Measurements from ENCODE around the gene ITGA5. TPM values are rescaled to one million over a fixed set of nuclear protein-coding genes. Genes with fewer than 3 reads are reported as not detected.

ITGA5 gene
- 112 and 143 TPM in 2 replicates for total RNA-seq

GRCh38 chr12:54419088-54419887 lies at the start of gene ITGA5:
Gene ITGA5 (minus strand): TSS chr12:54419266. CDS start chr12:54419198, 68 bp downstream.
- DNase-seq (ENCODE audit: low read depth): peak; percentile 49

DNA sequence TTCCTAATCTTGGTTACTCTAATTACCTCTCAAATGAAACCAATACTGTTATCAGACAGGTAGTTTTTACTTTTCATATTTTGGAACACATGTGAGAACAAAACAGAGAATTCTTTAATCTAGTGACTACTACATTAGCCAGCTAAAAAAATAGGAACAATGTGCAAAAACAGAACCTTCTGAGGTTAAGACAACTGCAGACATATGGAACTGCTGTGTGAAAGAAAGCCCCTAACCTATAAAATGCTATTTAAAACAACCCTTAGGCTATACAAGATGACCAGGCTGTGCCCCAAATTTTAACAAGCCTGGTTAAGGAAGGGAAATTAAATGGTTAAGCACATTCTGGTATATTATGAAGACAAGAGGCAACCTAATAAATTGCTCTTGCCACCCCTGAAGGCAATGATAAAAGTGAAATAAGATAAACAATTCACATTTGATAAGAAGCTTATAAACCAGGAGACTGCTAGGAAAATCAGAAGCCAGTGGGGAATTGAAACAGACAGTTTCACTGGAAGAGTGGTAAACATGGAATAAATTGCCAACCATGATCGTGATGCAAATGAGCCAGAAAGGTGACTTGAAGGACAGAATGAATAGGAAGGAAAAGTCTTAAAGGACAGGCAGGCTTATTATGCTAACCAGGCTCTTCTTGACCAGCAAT lies 46.9 kb upstream of the ITGA5 start:
- DNase-seq (ENCODE audit: low read depth): no peak

DNA sequence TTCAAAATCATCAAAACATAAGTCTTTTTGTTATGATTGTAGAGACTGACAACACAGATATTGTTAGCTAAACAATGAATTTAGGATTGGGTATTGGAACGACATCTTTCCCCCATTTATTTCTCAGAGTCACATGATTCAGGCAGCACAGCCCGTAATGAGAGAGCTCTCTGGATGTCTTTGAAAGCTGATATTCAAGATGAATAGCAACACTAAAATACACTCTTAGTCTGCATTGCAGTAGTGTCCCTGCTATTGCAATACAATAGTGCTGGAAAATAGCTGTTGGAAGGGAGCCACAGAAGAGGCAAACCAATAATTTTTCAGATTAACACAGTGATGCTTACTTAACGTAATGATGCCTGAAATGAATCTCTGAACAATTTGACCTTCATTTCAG lies 44.4 kb upstream of the ITGA5 start:
- DNase-seq (ENCODE audit: low read depth): no peak

- peak; percentile 42 for DNase-seq (ENCODE audit: low read depth)
Measured at GRCh38 chr12:54463034-54463433, 44.0 kb upstream of the ITGA5 start.

GRCh38 chr12:54460317-54460923 lies 41.4 kb upstream of the ITGA5 start:
- DNase-seq (ENCODE audit: low read depth): no peak

GRCh38 chr12:54459355-54459754 lies 40.3 kb upstream of the ITGA5 start:
- no peak for DNase-seq (ENCODE audit: low read depth)

GRCh38 chr12:54455760-54456469 lies 36.8 kb upstream of the ITGA5 start:
- DNase-seq (ENCODE audit: low read depth): no peak

- no peak for DNase-seq (ENCODE audit: low read depth)
Measured at GRCh38 chr12:54452628-54453027, 33.6 kb upstream of the ITGA5 start.

DNA sequence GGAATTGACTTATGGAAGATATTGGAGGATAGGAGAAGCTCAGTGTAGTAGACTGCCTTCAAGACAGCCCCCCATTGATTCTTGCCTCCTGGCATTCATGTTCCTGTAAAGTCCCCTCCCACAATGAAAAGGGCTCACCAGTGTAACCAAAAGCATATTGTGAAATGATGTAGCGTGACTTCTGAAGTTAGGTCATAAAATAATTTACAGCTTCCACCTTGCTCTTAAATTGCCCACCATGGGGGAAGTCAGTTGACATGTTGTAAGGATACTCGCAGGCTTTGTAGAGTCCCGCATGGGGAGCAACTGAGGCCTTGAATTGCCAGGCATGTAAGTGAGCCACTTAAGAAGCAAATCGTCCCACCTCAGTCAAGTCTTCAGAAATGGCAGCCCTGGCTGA lies 29.3 kb upstream of the ITGA5 start:
- DNase-seq (ENCODE audit: low read depth): no peak

DNA sequence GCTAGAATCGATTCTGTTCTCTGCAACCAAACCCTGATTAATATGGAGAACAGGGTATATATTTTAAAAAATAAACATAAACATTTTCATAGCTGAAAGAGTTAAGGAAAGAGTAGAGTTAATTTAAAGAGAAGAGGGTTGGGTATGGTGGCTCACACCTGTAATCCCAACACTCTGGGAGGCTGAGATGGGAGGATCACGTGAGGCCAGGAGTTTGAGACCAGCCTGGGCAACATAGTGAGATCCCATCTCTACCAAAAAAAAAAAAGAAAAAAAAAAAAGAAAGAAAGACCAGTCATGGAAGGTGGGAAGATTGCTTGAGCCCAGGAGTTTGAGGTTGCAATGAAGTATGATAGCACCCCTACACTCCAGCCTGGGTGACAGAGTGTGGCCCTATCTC lies 28.9 kb upstream of the ITGA5 start:
- no peak for DNase-seq (ENCODE audit: low read depth)

DNA sequence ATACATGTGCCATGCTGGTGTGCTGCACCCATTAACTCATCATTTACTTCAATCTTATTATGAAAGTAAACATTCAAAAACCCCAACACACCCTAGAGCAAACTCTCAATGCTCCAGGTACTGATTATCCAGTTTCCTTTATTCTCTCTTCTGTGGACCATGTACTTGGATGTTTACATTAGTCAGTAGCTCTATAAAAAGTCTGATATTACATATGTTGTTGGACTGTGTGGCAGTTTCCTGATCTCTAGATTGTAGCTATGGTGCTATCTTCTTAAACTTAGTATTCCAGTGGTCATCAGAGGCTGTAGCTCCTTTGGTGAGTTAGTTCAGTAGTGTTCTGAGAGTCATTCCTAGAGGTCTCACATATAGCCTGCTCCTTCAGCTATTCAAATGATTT lies 25.1 kb upstream of the ITGA5 start:
- no peak for DNase-seq (ENCODE audit: low read depth)

GRCh38 chr12:54443446-54443845 lies 24.4 kb upstream of the ITGA5 start:
- DNase-seq (ENCODE audit: low read depth): no peak

DNA sequence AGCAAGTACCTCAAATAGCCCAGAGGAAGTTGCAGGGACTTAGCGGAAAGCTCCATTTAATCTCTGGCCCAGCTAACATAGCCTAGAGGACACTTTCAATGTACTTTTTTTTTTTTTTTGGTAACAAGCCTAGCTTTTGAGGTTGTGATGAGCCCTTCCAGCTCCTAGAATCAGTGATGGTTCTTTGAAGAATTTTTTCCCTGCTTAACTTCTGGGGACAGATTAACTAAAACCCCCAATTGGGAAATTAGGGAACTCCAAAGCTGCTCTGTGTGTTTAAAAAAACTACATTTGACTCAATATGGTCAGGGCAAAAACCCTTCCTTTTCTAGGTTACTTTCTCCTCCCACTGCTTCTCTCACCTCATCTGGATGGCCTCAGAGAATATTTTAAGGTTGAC lies 23.9 kb upstream of the ITGA5 start:
- no peak for DNase-seq (ENCODE audit: low read depth)

DNA sequence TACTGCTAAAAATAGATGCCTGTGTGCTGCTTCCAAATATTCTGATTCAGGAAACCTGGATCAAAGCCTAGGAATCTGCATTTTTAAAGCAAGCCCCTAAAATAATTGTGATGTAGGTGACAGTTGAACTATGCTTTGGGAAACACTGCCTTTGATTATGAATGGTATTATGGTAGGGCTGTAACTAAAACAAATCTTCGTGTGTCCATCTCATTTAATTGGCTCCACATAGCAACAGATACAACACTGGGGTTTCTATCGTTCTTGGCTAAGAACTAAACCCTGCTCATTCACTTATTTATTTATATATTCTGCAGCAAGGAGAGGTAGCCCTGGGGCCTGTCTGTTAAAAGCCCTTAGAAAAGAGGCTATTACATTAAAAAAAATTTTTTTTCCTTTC lies 23.0 kb upstream of the ITGA5 start:
- DNase-seq (ENCODE audit: low read depth): no peak

GRCh38 chr12:54439521-54440255 lies 20.6 kb upstream of the ITGA5 start:
- peak; percentile 77 for DNase-seq (ENCODE audit: low read depth)

- DNase-seq (ENCODE audit: low read depth): no peak
Measured at GRCh38 chr12:54439096-54439495, 20.0 kb upstream of the ITGA5 start.

- no peak for DNase-seq (ENCODE audit: low read depth)
Measured at GRCh38 chr12:54438517-54438916, 19.5 kb upstream of the ITGA5 start.

DNA sequence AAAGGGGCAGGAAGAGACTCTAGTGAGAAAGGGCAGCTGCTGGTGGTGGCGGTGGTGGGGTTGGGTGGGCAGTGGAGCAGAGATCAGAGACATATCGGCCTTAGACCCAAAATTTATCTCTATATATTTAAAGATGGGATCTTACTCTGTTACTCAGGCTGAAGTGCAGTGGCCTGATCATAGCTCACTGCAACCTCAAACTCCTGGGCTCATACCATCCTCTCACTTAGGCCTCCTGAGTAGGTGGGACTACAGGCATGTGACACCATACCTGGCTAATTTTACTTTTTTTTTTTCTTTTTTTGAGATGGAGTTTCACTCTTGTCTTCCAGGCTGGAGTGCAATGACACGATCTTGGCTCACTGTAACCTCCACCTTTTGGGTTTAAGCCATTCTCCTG lies 18.6 kb upstream of the ITGA5 start:
- DNase-seq (ENCODE audit: low read depth): no peak

DNA sequence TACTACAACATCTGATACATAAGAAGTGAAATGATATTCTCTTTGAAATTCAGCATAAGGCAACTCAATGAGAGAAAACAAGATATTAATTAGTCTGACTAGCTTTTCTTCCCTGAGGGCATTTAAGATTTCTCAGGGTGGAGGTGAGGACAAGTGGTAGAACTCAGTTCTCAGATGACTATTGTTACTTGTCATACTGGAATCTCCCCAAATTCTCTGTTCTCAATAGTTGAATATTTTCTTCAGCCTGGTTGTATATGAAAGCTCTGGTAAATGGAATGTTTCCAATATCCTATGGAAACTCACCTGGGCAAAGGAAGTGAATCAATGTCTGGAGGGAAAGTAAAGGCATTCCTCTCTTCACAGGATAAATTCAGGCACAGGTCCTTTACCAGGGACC lies 18.2 kb upstream of the ITGA5 start:
- DNase-seq (ENCODE audit: low read depth): no peak

GRCh38 chr12:54432815-54433164 lies 13.7 kb upstream of the ITGA5 start:
- DNase-seq (ENCODE audit: low read depth): no peak

DNA sequence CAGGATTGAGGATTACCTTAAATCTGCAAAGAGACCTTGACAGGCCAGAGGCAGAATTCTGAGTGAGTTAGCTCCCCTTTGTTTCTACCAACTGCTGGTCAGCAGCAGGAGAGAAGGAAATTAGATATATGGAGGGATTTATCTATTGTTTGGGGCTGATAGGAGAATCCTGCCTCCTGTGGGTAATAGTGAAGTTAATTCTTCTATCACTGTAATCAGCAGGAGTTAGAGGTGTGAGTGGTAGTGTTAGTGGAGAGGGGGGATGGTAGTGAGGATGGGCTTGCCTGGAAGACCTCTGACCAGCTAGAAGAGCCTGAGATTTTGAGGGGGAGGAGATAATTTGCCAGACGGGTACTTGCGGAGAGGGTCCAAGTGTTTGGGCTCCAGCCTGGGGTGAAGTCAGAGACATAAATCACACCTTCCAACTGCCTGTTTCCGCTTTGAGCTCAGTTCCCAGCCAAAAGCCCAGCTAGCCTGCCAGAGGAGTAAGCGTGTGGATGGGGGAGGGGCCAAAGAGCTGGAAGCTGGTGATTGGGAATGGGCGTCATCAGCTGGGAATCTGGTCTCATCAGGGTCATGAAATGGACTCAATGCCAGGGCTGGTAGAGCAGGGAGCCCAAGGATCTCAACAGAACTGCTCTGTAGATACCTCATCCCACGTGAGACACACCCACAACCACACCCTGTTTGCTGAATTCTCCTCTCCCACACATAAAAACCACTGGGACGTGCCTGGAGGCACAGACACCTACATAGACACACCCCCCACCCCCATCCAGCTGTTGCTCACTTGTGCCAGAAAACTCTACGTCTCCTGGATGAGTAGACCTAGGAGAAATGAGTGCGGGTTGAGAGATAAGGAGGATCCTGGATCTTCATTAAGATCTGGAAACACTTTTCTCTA lies 13.1 kb upstream of the ITGA5 start:
- DNase-seq (ENCODE audit: low read depth): peak; percentile 71
